CD4-positive, alpha-beta T cell treated with Interferon gamma for 1 hour (primary cell): ENCODE results near the gene NR2F1.

Experiments
- DNase-seq: peaks from one replicate; pipeline ENCODE4 v3.0.0-alpha.2; 2020

NR2F1 gene

GRCh38 chr5:93577854-93578812 is 4.9 kb upstream of the NR2F1 start:
- no peak for DNase-seq

- DNase-seq = no peak
These were observed 4.0 kb upstream of the NR2F1 start for GRCh38 chr5:93578813-93579691.

- DNase-seq = no peak
These were observed 3.3 kb upstream of the NR2F1 start for GRCh38 chr5:93579692-93580062.

GRCh38 chr5:93580063-93580926 is 2.7 kb upstream of the NR2F1 start:
- DNase-seq = no peak

- DNase-seq = no peak
These were observed 2.0 kb upstream of the NR2F1 start, which contains the start of gene NR2F1-AS1 for GRCh38 chr5:93580927-93581445. Gene NR2F1-AS1 (minus strand): TSS chr5:93581219.

GRCh38 chr5:93582167-93582462 is 907 bp upstream of the NR2F1 start:
- no peak for DNase-seq

- DNase-seq = no peak
These were observed 381 bp downstream of the NR2F1 start for GRCh38 chr5:93583439-93583767.

- DNase-seq = no peak
These were observed 960 bp downstream of the NR2F1 start for GRCh38 chr5:93583768-93584595.

GRCh38 chr5:93584596-93585040 is 1.6 kb downstream of the NR2F1 start:
- no peak for DNase-seq

- no peak for DNase-seq
These were observed 2.2 kb downstream of the NR2F1 start for GRCh38 chr5:93585041-93585766.

GRCh38 chr5:93585767-93586385 is 2.9 kb downstream of the NR2F1 start:
- DNase-seq = no peak

GRCh38 chr5:93586736-93587596 is 3.9 kb downstream of the NR2F1 start:
- no peak for DNase-seq

- no peak for DNase-seq
These were observed 4.8 kb downstream of the NR2F1 start for GRCh38 chr5:93587597-93588351.

GRCh38 chr5:93588352-93589151 is 5.5 kb downstream of the NR2F1 start:
- no peak for DNase-seq

- no peak for DNase-seq
These were observed 6.3 kb downstream of the NR2F1 start for GRCh38 chr5:93589152-93589828.

GRCh38 chr5:93589829-93590215 is 6.8 kb downstream of the NR2F1 start:
- DNase-seq = no peak

- DNase-seq = no peak
These were observed 7.5 kb downstream of the NR2F1 start for GRCh38 chr5:93590493-93590892.
